Kidney tubule cell (primary cell): ENCODE results near the gene WDTC1.

Experiments used
- DNase-seq: peaks from one replicate; pipeline ENCODE4 v3.0.0-alpha.2; 2018; ENCODE audit warnings: low spot score

The WDTC1 gene

DNA sequence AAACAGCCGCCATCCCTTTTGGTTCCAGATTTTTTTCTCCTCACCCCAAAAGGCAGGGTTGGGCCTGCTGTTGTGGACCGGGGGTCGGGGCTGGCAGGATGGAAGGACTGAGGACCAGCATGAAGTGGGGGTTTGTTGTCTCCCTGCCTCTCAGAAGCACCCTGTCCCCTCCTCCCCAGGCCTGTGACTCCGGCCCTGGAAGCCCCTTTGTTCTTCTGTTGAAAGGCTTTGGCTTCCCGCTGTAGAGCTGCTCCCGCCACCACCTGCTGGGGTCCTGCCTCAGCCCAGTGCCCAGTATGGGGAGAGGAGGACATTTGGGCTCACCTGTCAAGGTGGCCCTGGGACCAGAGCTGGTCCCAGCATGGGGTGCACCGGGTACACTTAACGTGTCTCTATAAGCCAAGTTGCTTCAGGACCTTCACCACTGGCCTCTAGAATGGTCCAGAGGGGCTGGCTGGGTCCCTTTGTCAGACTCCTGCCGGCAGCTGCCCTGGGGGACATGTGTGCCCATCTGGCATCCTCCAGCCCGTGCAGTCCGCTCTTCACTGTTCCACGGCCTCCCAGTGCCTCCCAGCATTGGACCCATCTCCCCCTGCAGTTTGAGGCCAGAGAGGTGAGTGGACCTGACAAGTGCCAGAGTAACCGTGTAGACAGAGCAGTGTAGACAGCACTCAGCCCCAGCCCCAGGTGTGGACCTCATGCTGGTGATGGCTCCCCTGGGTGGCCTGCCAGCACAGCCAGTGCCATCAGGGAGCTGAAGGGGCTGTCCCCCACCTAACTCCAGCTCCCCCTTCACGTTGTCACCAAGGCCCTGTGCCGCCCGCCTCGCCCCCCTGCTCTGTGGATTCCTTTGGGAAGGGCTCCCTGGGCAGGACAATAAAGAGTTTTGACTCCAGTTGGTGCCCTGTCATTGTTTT, 101.3 kb downstream of the WDTC1 start:
- no peak for DNase-seq

DNA sequence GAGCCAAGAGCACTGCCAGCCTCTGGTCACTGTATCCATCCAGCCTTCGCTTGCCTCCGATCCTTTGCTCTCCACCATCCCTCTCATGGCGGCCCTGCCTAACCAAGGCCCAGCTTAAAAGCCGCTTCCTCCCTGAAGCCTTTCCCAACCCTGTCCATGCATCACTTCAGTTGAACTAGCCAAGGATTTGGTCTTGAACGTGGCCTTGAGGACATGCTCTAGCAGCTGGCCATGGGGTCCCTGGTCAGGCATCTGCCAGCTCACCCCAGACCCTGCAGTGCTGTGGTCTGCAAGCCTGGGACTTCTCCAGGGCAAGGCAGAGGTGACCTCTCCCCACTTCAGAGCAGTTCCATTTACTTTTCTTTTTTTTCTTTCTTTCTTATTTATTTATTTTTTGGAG, 102.3 kb downstream of the WDTC1 start:
- no peak for DNase-seq

DNA sequence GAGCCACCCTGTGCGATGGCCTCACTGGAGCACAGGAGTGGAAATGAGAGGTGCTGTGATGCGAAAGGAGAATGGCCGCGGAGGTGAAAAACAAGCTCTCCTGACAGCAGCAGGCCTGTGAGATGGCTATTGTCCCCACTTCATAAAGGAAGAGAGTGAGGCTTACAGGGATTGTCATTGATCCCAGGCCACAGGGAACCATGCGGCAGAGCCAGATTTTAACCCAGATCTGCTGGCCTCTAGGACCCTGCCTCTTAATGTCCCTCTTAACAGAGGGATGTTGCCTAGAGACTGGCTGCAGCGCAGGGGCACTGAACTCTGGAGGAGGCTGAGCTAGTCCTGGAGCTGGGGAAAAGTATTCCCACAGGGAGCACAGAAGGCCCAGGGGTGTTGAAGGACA, 104.3 kb downstream of the WDTC1 start:
- DNase-seq = no peak

DNA sequence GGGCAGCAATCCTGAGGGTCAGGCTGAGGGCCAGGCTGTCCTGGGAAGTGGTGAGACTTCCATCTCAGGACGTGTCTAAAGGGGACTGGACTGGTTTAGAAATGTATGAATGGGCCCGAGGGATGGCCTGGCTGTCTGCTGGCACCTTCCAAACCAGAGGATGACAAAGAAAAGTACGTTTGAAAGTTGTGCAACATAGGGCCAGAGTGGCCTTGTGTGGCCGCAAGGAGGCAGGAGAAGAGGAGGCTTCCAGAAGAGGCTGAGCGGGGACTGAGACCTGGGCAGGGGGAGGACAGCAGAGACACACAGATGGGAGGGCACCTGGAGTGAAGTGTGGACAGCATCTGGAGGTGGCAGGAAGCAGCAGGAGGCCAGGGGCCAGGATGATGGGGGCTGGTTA, 104.8 kb downstream of the WDTC1 start:
- DNase-seq = no peak

DNA sequence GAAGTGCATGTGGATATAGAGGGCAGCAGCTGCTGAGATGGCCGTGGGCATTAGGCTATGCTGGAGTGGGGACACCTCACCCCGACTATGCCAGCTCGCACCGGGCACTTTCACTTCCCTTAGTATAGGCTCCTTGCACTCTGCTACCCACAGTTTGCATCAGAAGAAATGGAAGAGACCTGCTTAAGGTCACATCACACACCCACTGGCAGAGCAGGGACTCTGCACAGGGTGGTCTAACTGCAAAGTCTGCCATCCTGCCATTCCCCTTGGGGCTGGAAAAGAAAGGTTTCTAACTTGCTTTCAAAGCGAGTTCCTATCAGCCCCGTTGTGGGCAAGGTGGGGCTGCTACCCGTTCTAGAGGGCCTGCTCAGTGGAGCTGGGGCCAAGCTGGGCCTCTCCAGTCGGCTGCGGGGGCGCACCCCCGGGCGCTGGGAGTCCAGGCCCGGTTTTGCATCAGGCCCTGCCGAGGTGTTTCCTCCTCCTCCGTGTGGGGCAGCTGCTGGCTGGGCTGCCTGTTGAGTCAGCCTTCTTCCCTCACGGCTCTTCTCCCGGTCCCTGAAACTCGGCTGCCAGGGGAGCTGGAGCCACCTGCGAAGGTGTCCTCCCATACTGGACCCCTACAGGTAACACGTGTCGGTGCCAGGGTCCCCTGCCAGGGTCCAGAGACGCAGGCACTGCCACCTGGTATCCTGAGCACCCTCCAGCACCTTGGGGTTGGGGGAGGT, 107.3 kb downstream of the WDTC1 start, which contains the start of gene SYTL1:
TSS of gene SYTL1 (plus strand) at position 498 of the 728 bp plus-strand sequence. CDS start 3,313 bp downstream, outside the sequence.
- peak; percentile 85 for DNase-seq

DNA sequence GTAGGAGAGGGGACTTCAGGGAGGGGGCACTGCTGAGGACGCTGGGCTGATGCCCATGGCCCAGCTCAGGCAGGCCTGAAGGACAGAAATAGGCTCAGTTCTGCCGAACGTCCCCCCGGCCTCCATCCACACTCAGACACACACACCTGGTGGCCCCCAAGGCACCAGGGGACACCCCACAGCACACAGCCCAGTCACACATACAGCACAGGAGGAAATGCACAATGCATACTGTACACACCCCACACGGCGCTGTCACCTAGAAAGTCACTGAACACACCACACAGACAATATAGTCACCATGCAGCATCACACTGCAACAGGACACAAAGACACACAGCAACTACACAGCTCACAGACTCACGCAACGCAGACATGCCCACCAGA, 108.0 kb downstream of the WDTC1 start:
- DNase-seq = no peak

DNA sequence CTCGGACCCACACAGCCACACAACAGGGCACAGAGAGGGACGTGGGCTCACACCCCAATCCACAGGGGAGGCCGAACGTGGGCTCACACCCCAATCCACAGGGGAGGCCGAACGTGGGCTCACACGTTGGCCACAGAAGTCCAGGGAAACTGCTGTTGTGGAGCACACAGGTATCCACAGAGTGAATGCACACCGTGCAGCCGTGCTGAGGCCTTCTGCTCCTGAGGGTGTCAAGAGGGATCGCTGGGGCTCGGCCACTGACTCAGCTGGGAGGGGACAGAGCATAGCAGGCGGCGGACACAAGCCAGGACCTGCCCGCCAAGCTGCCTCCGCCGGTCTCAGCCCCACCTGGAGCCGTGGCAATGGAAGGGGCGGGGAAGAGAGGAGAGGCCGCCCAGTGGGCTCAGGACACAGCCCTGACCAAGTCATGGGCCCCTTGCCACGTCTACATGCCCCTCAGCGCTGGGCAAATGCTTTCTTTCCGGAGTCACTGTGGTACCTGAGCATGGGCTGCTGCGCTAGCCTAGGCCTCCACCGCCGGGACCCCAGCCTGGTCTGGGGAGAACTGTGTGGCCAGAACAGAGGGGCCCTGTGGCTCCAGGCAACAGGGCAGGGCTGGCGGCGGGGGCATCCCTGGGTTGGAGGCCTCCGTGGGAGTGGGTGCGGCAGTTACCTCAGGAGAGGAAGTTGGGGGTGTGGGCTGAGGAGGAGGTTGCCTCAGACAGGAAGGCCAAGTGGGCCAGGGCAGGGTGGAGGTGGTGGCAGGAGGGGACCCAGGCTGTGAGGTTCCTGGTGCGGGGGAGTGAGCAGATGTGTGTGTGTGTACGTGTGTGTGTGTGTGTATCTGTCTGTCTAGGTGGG, 108.6 kb downstream of the WDTC1 start:
- peak; percentile 54 for DNase-seq

DNA sequence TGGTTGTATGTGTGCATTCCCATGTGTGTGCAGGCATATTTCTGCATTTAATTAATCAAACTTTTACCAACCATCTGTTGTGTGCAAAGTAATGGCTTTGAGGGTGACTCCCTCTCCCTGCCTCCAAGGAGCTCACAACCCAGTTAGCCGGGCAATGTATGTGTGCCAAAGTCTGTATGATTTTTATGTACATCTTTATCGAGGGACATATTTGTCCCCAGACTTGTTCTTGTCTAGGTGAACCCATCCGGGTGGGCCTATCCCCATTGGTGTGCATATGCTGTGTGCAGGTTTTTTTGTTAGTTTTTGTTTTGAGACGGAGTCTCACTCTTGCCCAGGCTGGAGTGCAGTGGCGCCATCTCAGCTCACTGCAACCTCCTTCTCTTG, 109.2 kb downstream of the WDTC1 start:
- DNase-seq = no peak

DNA sequence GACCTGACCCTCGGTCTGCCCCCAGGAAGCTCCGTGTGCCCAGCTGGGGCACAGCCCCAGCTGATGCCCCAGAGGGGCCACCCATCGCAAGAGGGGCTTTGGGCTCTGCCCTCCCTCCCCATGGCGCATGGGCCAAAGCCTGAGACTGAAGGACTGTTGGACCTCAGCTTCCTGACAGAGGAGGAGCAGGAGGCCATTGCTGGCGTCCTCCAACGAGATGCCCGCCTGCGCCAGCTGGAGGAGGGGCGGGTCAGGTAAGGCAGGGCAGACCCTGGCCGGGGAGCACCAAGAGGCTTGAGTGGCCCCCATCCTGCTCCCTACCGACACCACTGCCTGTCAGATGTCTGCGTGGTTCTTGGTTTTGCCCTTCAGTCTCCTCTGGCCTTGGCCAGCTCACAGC, 110.8 kb downstream of the WDTC1 start:
- DNase-seq = no peak

DNA sequence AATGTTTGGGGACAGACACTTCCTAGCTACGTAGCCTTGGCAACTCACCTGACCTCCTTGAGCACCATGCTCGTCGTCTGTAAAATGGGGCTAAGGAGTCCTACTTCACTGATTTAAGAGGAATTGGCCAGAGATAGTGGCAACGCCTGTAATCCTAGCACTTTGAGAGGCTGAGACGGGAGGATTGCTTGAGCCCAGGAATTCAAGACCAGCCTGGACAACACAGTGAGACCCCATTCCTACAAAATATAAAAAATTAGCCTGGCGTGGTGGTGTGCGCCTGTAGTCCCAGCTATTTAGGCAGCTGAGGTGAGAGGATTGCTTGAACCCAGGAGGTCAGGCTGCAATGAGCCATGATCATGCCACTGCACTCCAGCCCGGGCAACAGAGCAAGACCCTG, 111.9 kb downstream of the WDTC1 start:
- DNase-seq = no peak

DNA sequence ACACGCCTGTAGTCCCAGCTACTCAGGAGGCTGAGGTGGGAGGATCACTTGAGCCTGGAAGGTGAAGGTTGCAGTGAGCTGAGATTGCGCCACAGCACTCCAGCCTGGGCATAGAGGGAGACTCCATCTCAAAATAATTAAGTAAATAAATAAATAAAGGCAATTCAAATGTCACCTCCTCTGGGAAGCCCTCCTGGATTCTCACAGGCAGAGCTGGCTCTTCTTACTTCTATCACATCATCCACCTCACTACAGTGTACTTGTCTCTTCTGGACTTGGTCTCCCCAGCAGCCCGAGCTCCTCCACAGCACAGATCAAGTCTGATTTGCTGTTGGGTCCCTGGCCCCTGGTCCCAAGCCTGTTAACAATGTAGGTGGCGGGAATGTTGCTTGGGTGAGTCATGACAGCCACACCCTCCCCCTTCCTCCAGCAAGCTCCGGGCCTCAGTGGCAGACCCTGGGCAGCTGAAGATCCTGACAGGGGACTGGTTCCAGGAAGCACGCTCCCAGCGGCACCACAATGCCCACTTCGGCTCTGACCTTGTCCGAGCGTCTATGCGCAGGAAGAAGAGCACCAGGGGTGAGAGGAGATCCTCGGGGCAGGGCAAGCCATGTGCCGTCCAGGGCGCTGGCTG, 112.7 kb downstream of the WDTC1 start:
- DNase-seq = peak; percentile 23

DNA sequence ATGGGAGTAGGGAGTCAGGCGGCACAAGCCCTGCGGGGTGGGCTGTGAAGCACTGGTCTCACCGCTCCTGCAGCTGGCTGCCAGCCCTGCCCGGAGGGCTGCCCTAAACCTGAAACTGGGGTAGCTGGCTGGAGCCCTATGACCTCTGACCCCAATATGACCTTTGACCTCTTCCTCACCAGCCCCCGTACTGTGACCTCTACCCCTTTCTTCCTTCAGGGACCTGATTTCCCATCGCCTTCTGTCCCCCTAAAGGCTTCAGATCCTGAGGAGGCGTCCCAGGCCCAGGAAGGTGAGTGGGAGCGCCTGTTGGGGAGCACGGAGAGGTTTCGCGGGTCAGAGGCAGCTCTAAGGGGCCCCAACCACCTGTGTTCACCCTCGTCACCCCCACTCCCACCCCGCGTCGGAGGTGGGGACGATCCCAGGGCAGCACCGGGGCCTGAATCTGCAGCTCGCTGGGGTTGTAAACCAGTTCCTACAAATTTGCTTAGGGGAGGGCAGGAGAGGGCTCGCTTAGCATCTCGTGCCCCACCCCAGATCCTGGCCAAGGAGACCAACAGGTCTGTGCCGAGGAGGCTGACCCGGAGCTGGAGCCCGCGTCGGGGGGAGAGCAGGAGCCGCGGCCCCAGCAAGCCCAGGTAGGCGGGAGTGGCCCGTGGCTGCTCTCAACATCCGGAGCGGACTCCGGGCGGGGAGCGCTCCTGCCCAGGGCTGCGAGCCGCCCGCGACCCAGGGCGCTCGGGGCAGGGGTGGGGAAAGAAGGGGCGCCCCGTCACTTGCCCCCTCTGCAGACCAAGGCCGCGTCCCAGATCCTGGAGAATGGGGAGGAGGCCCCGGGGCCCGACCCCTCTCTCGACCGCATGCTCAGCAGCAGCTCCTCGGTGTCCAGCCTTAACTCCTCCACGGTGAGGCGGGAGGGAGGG, 114.7 kb downstream of the WDTC1 start:
- peak; percentile 81 for DNase-seq

DNA sequence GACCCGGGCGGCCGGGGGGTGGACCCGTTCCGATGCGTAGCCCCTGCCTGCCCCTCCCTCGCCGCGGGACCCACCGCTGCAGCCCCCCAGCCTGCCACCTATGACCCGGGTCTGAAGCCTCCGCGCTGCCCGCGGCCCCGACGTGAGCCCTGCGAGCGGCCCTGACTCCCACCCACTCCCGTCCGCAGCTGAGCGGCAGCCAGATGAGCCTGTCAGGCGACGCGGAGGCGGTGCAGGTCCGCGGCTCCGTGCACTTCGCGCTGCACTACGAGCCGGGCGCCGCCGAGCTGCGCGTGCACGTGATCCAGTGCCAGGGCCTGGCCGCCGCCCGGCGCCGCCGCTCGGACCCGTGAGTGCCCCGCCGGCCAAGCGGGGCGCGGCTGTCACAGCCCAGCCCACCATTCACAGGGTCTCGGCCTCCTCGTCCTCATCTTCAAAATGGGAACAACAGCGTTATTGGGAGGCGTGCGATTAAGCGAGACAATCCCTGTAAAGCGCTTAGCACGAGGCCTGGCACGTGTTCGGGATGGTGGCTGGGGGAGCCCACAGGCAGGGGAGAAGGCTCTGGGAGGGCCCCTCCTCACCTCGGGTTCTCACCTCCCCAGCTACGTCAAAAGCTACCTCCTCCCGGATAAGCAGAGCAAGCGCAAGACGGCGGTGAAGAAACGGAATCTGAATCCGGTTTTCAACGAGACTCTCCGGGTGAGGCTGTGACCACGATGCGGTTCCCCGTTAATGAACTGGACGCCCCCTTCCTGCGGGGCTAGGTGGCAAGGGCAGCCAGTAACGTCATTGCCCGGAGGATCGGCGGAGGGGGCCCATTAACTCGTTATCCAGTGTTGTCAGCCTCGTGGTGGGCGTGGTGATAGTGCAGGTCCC, 115.6 kb downstream of the WDTC1 start:
- DNase-seq = peak; percentile 59

DNA sequence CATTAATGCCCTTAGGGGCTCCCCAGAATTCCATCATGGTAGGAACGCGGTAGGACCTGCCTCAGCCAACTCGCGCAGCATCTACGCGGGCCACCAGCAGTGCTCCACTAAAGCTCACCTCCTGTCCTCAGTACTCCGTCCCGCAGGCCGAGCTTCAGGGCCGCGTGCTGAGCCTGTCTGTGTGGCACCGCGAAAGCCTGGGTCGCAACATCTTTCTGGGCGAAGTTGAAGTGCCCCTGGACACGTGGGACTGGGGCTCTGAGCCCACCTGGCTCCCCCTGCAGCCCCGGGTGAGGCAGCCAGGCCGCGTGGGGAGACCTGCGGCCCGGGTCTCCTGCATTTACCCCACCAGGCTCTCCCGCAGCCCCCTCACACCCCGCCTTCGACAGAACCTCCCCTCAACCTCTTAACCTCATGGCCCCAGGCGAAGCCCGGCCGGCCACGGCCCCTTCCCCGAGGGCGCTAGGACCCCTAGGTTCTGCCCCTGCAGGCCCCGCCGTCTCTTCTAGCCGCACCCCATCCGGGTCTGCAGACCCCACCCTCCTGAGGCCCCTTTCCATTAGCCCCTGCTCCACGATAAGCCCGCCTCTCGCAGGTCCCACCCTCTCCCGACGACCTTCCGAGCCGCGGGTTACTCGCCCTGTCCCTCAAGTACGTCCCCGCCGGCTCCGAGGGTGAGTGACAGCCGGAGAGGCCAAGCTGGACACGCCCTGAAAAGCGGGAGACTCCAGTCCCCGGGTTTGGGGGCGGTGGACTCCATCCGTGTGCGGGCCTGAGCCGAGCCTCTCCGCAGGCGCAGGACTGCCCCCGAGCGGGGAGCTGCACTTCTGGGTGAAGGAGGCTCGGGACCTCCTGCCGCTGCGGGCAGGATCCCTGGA, 116.5 kb downstream of the WDTC1 start:
- DNase-seq = peak; percentile 26

DNA sequence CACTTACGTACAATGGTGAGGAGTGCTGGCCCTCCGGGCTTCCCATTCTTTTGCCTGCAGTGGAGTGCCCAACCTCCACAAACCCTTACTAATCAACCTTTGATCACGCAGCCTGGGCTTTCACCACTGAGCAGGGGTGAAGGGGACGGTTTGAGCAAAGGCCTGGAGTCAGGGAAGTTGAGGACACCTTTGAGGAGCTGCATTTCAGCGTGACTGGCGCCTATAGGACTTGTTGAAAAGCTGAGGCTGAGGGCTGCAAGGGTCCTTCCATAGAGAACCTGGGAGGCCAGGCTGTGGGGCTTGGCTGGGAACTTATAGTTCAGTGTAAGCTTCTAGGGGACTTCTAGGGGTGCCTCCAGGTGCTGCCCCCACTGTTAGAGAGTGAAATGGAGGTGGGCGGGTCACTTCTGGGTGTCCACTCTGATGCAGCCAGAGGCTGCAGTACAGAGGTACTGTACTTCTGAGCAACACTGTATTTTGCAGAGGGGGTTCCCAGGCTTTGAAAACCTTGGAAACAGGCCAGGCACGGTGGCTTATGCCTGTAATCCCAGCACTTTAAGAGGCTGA, 117.2 kb downstream of the WDTC1 start:
- no peak for DNase-seq

DNA sequence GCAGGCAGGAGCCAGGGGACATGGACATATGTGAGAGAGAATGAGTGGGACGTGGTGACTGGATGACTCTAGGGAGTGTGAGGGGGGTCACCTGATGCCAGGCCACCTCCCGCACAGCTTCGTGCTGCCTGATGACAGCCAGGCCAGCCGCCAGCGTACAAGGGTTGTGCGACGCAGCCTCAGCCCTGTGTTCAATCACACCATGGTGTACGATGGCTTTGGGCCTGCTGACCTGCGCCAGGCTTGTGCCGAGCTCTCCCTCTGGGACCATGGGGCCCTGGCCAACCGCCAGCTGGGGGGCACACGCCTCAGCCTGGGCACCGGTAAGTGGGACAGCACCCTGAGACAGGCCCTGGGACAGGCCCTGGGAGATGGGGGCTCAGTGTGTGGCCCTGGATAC, 118.7 kb downstream of the WDTC1 start:
- no peak for DNase-seq

DNA sequence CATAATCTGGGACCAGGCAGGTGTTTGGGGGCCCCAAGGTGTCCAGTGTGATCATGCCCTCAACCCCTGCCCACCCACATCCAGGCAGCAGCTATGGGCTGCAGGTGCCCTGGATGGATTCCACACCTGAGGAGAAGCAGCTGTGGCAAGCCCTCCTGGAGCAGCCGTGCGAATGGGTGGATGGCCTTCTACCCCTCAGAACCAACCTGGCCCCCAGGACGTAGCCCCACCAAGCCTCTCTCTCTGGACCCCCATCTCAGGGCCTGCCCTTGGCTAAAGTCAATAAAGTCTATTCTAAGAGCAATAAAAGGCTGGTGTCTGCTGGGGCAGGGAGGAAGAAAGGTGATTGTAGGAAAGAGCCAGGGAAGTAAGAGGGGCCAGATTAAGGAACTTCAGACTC, 119.2 kb downstream of the WDTC1 start:
- no peak for DNase-seq

DNA sequence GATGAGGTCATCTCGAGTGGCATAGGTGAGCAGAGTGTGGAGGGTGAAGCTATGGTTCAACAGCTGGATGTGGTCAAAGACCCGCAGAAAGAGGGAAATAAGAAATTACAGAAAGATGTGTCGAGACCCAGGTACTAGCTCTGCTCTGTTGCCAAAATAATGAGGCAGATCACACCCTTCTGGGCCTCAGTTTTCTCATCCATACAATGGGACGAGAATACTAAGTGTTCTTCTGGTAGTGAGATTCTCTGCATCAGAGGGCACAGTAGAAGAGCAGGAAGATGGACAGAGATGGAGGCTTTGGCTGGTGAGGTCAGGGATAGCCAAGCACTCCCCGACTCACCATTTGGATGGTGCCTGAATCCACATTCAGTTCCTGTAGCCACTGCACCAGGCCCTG, 121.3 kb downstream of the WDTC1 start:
- DNase-seq = no peak

DNA sequence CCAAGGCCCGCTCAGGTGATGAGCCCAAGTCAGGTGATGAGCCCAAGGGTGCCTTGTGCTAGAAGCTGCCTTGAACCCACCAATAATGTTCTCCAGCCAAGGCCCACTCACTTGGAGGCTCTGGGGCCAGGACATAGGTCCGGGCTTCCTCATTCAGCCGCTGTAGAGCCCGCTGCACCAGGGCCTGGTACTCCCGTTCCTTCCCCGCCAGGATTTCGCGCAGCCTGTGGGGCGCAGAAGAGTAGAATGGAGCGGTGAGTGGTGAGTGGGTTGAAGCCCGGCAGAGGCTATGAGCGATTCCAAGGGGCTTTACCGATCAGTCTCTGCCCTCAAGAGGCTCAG, 121.8 kb downstream of the WDTC1 start:
- no peak for DNase-seq
